Measurements from ENCODE around the gene SHQ1.

SHQ1 gene

GRCh38 chr3:72766866-72767265 lies 81.4 kb downstream of the SHQ1 start:
- no peak overlapping the region for H3K27ac Mint-ChIP-seq
- H3K4me3 Mint-ChIP-seq: no peak overlapping the region
- H3K9me3 Mint-ChIP-seq: no peaks in the 10 kb centered on the region
- peaks cover 52 to 69% of the 10 kb centered on the region in 2 donors for H3K36me3 Mint-ChIP-seq
- peaks cover 21 to 53% of the 10 kb centered on the region in 2 donors for H3K27me3 Mint-ChIP-seq
- DNase-seq (no peak), ATAC-seq (replicated peaks) (no peak)
- peaks cover 4% of the 10 kb centered on the region in 2 donors for H3K4me1 Mint-ChIP-seq

- H3K27me3 Mint-ChIP-seq: peaks cover 17 to 51% of the 10 kb centered on the region in 2 donors
- no peak overlapping the region for H3K4me3 Mint-ChIP-seq
- no peak overlapping the region for H3K27ac Mint-ChIP-seq
- H3K9me3 Mint-ChIP-seq: no peaks in the 10 kb centered on the region
- ATAC-seq (replicated peaks) (no peak), DNase-seq (no peak)
- H3K36me3 Mint-ChIP-seq: peaks cover 49 to 64% of the 10 kb centered on the region in 2 donors
- peaks cover 4 to 6% of the 10 kb centered on the region in 2 donors for H3K4me1 Mint-ChIP-seq
These were observed 84.3 kb downstream of the SHQ1 start for GRCh38 chr3:72763751-72764440.

- H3K36me3 Mint-ChIP-seq: peaks cover 41 to 52% of the 10 kb centered on the region in 2 donors
- H3K27ac Mint-ChIP-seq: no peak overlapping the region
- H3K27me3 Mint-ChIP-seq: peaks cover 19 to 40% of the 10 kb centered on the region in 2 donors
- no peak overlapping the region for H3K4me3 Mint-ChIP-seq
- H3K4me1 Mint-ChIP-seq: peaks cover 17 to 21% of the 10 kb centered on the region in 2 donors
- H3K9me3 Mint-ChIP-seq: peaks cover 0 to 2% of the 10 kb centered on the region in 2 donors
- DNase-seq (no peak), ATAC-seq (replicated peaks) (no peak)
These were observed 86.8 kb downstream of the SHQ1 start for GRCh38 chr3:72761410-72761809.

GRCh38 chr3:72760225-72760624 lies 88.0 kb downstream of the SHQ1 start:
- H3K27ac Mint-ChIP-seq: no peak overlapping the region
- H3K36me3 Mint-ChIP-seq: peaks cover 35 to 49% of the 10 kb centered on the region in 2 donors
- peaks cover 15 to 28% of the 10 kb centered on the region in 2 donors for H3K4me1 Mint-ChIP-seq
- no peak overlapping the region for H3K4me3 Mint-ChIP-seq
- H3K27me3 Mint-ChIP-seq: peaks cover 15 to 32% of the 10 kb centered on the region in 2 donors
- no peak for ATAC-seq (replicated peaks)
- peaks cover 0 to 2% of the 10 kb centered on the region in 2 donors for H3K9me3 Mint-ChIP-seq
- DNase-seq: no peak

GRCh38 chr3:72756900-72757299 lies 91.3 kb downstream of the SHQ1 start:
- H3K9me3 Mint-ChIP-seq: peaks cover 0 to 2% of the 10 kb centered on the region in 2 donors
- peak overlapping the region; percentile 21 for H3K27ac Mint-ChIP-seq
- peak; percentile 100 for ATAC-seq (replicated peaks)
- peak overlapping the region; percentile 33 to 49 for H3K4me3 Mint-ChIP-seq
- DNase-seq: peak; percentile 60
- H3K36me3 Mint-ChIP-seq: peaks cover 27 to 46% of the 10 kb centered on the region in 2 donors
- peaks cover 13 to 33% of the 10 kb centered on the region in 2 donors for H3K4me1 Mint-ChIP-seq
- peaks cover 17 to 40% of the 10 kb centered on the region in 2 donors for H3K27me3 Mint-ChIP-seq

GRCh38 chr3:72754582-72754981 lies 93.7 kb downstream of the SHQ1 start:
- DNase-seq (no peak), ATAC-seq (replicated peaks) (no peak)
- no peak overlapping the region for H3K4me3 Mint-ChIP-seq
- peaks cover 0 to 2% of the 10 kb centered on the region in 2 donors for H3K9me3 Mint-ChIP-seq
- peaks cover 13 to 33% of the 10 kb centered on the region in 2 donors for H3K4me1 Mint-ChIP-seq
- peaks cover 33 to 47% of the 10 kb centered on the region in 2 donors for H3K36me3 Mint-ChIP-seq
- peaks cover 9 to 33% of the 10 kb centered on the region in 2 donors for H3K27me3 Mint-ChIP-seq
- H3K27ac Mint-ChIP-seq: no peak overlapping the region

- ATAC-seq (replicated peaks) (no peak), DNase-seq (no peak)
- peaks cover 13 to 33% of the 10 kb centered on the region in 2 donors for H3K4me1 Mint-ChIP-seq
- peaks cover 10 to 36% of the 10 kb centered on the region in 2 donors for H3K27me3 Mint-ChIP-seq
- peaks cover 40 to 52% of the 10 kb centered on the region in 2 donors for H3K36me3 Mint-ChIP-seq
- H3K9me3 Mint-ChIP-seq: peaks cover 0 to 2% of the 10 kb centered on the region in 2 donors
- no peak overlapping the region for H3K4me3 Mint-ChIP-seq
- no peak overlapping the region for H3K27ac Mint-ChIP-seq
These were observed 94.8 kb downstream of the SHQ1 start for GRCh38 chr3:72753495-72753894.

- Mint-ChIP-seq H3K36me3 (peaks cover 53 to 70% of the 10 kb centered on the region in 2 donors), H3K4me3 (no peak overlapping the region), H3K4me1 (peaks cover 7 to 10% of the 10 kb centered on the region in 2 donors), H3K9me3 (no peaks in the 10 kb centered on the region), H3K27me3 (peaks cover 37 to 66% of the 10 kb centered on the region in 2 donors), H3K27ac (no peak overlapping the region)
- ATAC-seq (replicated peaks) (no peak), DNase-seq (no peak)
These were observed 97.8 kb downstream of the SHQ1 start for GRCh38 chr3:72750405-72750965.

- DNase-seq (no peak), ATAC-seq (replicated peaks) (no peak)
- H3K4me1 Mint-ChIP-seq: peaks cover 4 to 12% of the 10 kb centered on the region in 2 donors
- H3K9me3 Mint-ChIP-seq: no peaks in the 10 kb centered on the region
- no peak overlapping the region for H3K4me3 Mint-ChIP-seq
- peaks cover 43 to 66% of the 10 kb centered on the region in 2 donors for H3K27me3 Mint-ChIP-seq
- H3K27ac Mint-ChIP-seq: no peak overlapping the region
- peaks cover 48 to 58% of the 10 kb centered on the region in 2 donors for H3K36me3 Mint-ChIP-seq
These were observed 99.6 kb downstream of the SHQ1 start for GRCh38 chr3:72748659-72749058.

GRCh38 chr3:72746430-72747411 lies 101.5 kb downstream of the SHQ1 start:
- peaks cover 33 to 46% of the 10 kb centered on the region in 2 donors for H3K36me3 Mint-ChIP-seq
- ATAC-seq (replicated peaks): no peak
- H3K27me3 Mint-ChIP-seq: peaks cover 50 to 65% of the 10 kb centered on the region in 2 donors
- no peak for DNase-seq
- H3K27ac Mint-ChIP-seq: no peak overlapping the region
- H3K4me3 Mint-ChIP-seq: no peak overlapping the region
- no peaks in the 10 kb centered on the region for H3K9me3 Mint-ChIP-seq
- peaks cover 9 to 15% of the 10 kb centered on the region in 2 donors for H3K4me1 Mint-ChIP-seq

- Mint-ChIP-seq H3K36me3 (peaks cover 33 to 50% of the 10 kb centered on the region in 2 donors), H3K27ac (no peak overlapping the region), H3K4me3 (no peak overlapping the region), H3K9me3 (no peaks in the 10 kb centered on the region), H3K27me3 (peaks cover 55 to 76% of the 10 kb centered on the region in 2 donors), H3K4me1 (peaks cover 15 to 18% of the 10 kb centered on the region in 2 donors)
- ATAC-seq (replicated peaks): no peak
- no peak for DNase-seq
These were observed 102.9 kb downstream of the SHQ1 start for GRCh38 chr3:72745146-72745999.

GRCh38 chr3:72744330-72744729 lies 103.9 kb downstream of the SHQ1 start:
- H3K4me3 Mint-ChIP-seq: no peak overlapping the region
- H3K4me1 Mint-ChIP-seq: peaks cover 21 to 22% of the 10 kb centered on the region in 2 donors
- DNase-seq: no peak
- no peaks in the 10 kb centered on the region for H3K9me3 Mint-ChIP-seq
- ATAC-seq (replicated peaks): no peak
- H3K27me3 Mint-ChIP-seq: peaks cover 60 to 83% of the 10 kb centered on the region in 2 donors
- no peak overlapping the region for H3K27ac Mint-ChIP-seq
- H3K36me3 Mint-ChIP-seq: peaks cover 25 to 43% of the 10 kb centered on the region in 2 donors

Measured in stimulated activated naive B cell treated with anti-CD40 and anti-IgM and Interleukin-4, amounts not matched to agents 10 μg/mL and 1 μg/mL and 100 μg/mL, for 72 hours (primary cell).